HEK293 (cell line): Measurements from ENCODE around the gene NAP1L1.

Source experiments
- ATF2 ChIP-seq: fragments of 450-650 bp; formaldehyde crosslinking; IDR thresholded peaks from 2 replicates; pipeline ENCODE4 v1.5.1; 2016; ENCODE audit warnings: missing biosample characterization, missing genetic modification characterization, low read depth
- CTCF ChIP-seq: fragments of 450-650 bp; formaldehyde crosslinking; IDR thresholded peaks from 2 replicates; pipeline ENCODE4 v1.5.1; 2016; ENCODE audit warnings: missing biosample characterization, missing genetic modification characterization
- KLF16 ChIP-seq: fragments of 450-650 bp; formaldehyde crosslinking; IDR thresholded peaks from 2 replicates; pipeline ENCODE4 v1.5.1; 2017; ENCODE audit warnings: missing biosample characterization, missing genetic modification characterization
- PBX3 ChIP-seq: sonication (generic); formaldehyde crosslinking; IDR thresholded peaks from 2 replicates; pipeline ENCODE4 v1.8.1; 2022; ENCODE audit warnings: mild to moderate bottlenecking, moderate library complexity, missing genetic modification reagents
- SETDB1 ChIP-seq: IDR thresholded peaks from one replicate; pipeline ENCODE4 v1.6.1; 2017; ENCODE audit warnings: mild to moderate bottlenecking, low read length, moderate library complexity, mixed read lengths; ENCODE audit not compliant: insufficient read length
- YY1 ChIP-seq: fragments of 450-650 bp; formaldehyde crosslinking; IDR thresholded peaks from 2 replicates; pipeline ENCODE4 v1.5.1; 2018; ENCODE audit warnings: missing biosample characterization, missing genetic modification characterization
- ZBTB11 ChIP-seq: fragments of 450-650 bp; formaldehyde crosslinking; conservative IDR thresholded peaks from 2 replicates; pipeline ENCODE4 v1.5.1; 2016; ENCODE audit warnings: low read depth, missing biosample characterization, missing genetic modification characterization
- ZNF449 ChIP-seq: fragments of 450-650 bp; formaldehyde crosslinking; IDR thresholded peaks from 2 replicates; pipeline ENCODE4 v1.5.1; 2017; ENCODE audit warnings: missing biosample characterization, mild to moderate bottlenecking, missing genetic modification characterization, moderate library complexity
- ZNF548 ChIP-seq: fragments of 450-650 bp; formaldehyde crosslinking; IDR thresholded peaks from 2 replicates; pipeline ENCODE4 v1.5.1; 2016; ENCODE audit warnings: missing biosample characterization, missing genetic modification characterization
- ZNF580 ChIP-seq: fragments of 450-650 bp; formaldehyde crosslinking; IDR thresholded peaks from 2 replicates; pipeline ENCODE4 v1.5.1; 2016; ENCODE audit warnings: missing biosample characterization, missing genetic modification characterization
- ZNF623 ChIP-seq: fragments of 450-650 bp; formaldehyde crosslinking; IDR thresholded peaks from 2 replicates; pipeline ENCODE4 v1.5.1; 2016; ENCODE audit warnings: missing biosample characterization, missing genetic modification characterization
- ZNF707 ChIP-seq: fragments of 450-650 bp; formaldehyde crosslinking; IDR thresholded peaks from 2 replicates; pipeline ENCODE4 v1.5.1; 2016; ENCODE audit warnings: missing biosample characterization, missing genetic modification characterization
- ZNF777 ChIP-seq: fragments of 450-650 bp; formaldehyde crosslinking; IDR thresholded peaks from 2 replicates; pipeline ENCODE4 v1.5.1; 2017; ENCODE audit warnings: missing biosample characterization, missing genetic modification characterization, borderline replicate concordance
- ZSCAN5A ChIP-seq: fragments of 450-650 bp; formaldehyde crosslinking; IDR thresholded peaks from 2 replicates; pipeline ENCODE4 v1.5.1; 2016; ENCODE audit warnings: missing biosample characterization, missing genetic modification characterization

- TF ChIP-seq ZNF580, result no peak
- no peak for TF ChIP-seq KLF16 (tag by site-specific recombination)
- TF ChIP-seq ZNF707 (tag by site-specific recombination), result no peak
- TF ChIP-seq ZNF777 (tag by site-specific recombination), result no peak
- TF ChIP-seq ATF2 (tag by site-specific recombination), result no peak
- TF ChIP-seq ZBTB11, result no peak
- no peak for TF ChIP-seq PBX3
- no peak for TF ChIP-seq ZNF449 (tag by site-specific recombination)
- no peak for TF ChIP-seq CTCF
- no peak for TF ChIP-seq ZNF548 (tag by site-specific recombination)
- TF ChIP-seq SETDB1, result no peak
- no peak for TF ChIP-seq ZNF623
- TF ChIP-seq YY1, result no peak
- no peak for TF ChIP-seq ZSCAN5A
Observed at GRCh38 chr12:76023069-76023690, 61.3 kb downstream of the NAP1L1 start.
